GM23248 (cell line): ENCODE results near the gene SCAP. TPM values are rescaled to one million over a fixed set of nuclear protein-coding genes. Genes with fewer than 3 reads are reported as not detected.

Source experiments
- DNase-seq: peaks from one replicate; pipeline ENCODE4 v3.0.0-alpha.2; 2015
- H2AFZ ChIP-seq: fragments of 200-600 bp; sonication (generic); 2 replicates; pipeline ENCODE4 v1.6.1; 2016; ENCODE audit warnings: antibody characterized with exemption
- H3F3A ChIP-seq: fragments of 200-600 bp; sonication (generic); 2 replicates; pipeline ENCODE4 v1.6.1; 2016; ENCODE audit warnings: mild to moderate bottlenecking, antibody characterized with exemption, mixed run types; ENCODE audit not compliant: insufficient read depth
- H3K27ac ChIP-seq: fragments of 200-600 bp; sonication (generic); 2 replicates; pipeline ENCODE4 v1.5.1; 2016; ENCODE audit warnings: mild to moderate bottlenecking
- H3K27me3 ChIP-seq: fragments of 200-600 bp; sonication (generic); replicated peaks from 2 replicates; pipeline ENCODE4 v1.6.1; 2016; ENCODE audit warnings: mild to moderate bottlenecking; ENCODE audit not compliant: insufficient read depth
- H3K36me3 ChIP-seq: fragments of 200-600 bp; sonication (generic); 2 replicates; pipeline ENCODE4 v1.6.1; 2016; ENCODE audit warnings: low read depth, mild to moderate bottlenecking
- H3K4me1 ChIP-seq: fragments of 200-600 bp; sonication (generic); 2 replicates; pipeline ENCODE4 v1.6.1; 2016; ENCODE audit warnings: mild to moderate bottlenecking; ENCODE audit not compliant: insufficient read depth
- H3K4me2 ChIP-seq: fragments of 200-600 bp; sonication (generic); one replicate; pipeline ENCODE4 v1.6.1; 2016; ENCODE audit warnings: mild to moderate bottlenecking; ENCODE audit not compliant: unreplicated experiment
- H3K4me3 ChIP-seq: fragments of 200-600 bp; sonication (generic); 2 replicates; pipeline ENCODE4 v1.5.1; 2016; ENCODE audit warnings: mild to moderate bottlenecking
- H3K79me2 ChIP-seq: fragments of 200-600 bp; sonication (generic); 2 replicates; pipeline ENCODE4 v1.6.1; 2016; ENCODE audit warnings: mild to moderate bottlenecking; ENCODE audit not compliant: insufficient read depth
- H3K9ac ChIP-seq: fragments of 200-600 bp; sonication (generic); 2 replicates; pipeline ENCODE4 v1.6.1; 2016; ENCODE audit warnings: mild to moderate bottlenecking
- H3K9me2 ChIP-seq: fragments of 200-600 bp; sonication (generic); 2 replicates; pipeline ENCODE4 v1.6.1; 2016; ENCODE audit warnings: mixed run types, mild to moderate bottlenecking, moderate library complexity; ENCODE audit not compliant: insufficient read depth
- H3K9me3 ChIP-seq: fragments of 200-600 bp; sonication (generic); one replicate; pipeline ENCODE4 v1.6.1; 2017; ENCODE audit warnings: low read depth
- H4K20me1 ChIP-seq: fragments of 200-600 bp; sonication (generic); 2 replicates; pipeline ENCODE4 v1.6.0; 2016; ENCODE audit not compliant: insufficient read depth
- EZH2 ChIP-seq: fragments of 200-600 bp; sonication (generic); IDR thresholded peaks from 2 replicates; pipeline ENCODE4 v1.6.1; 2018; ENCODE audit warnings: antibody characterized with exemption, mild to moderate bottlenecking; ENCODE audit not compliant: insufficient read depth, poor library complexity, severe bottlenecking
- EZH2phosphoT487 ChIP-seq: fragments of 200-600 bp; sonication (generic); IDR thresholded peaks from 2 replicates; pipeline ENCODE4 v1.6.1; 2018; ENCODE audit warnings: antibody characterized with exemption, moderate library complexity, mild to moderate bottlenecking, low read depth; ENCODE audit not compliant: insufficient read depth
- WGBS, 2 experiments: methylation state at CpG; one replicate each; pipeline ENCODE4 v1.1.6; 2015 to 2017; ENCODE audit warnings: low lambda C conversion rate in 2 of 2, low coverage in 1 of 2; ENCODE audit errors: missing lambda C conversion rate in 2 of 2; 5-methylcytosine and 5-hydroxymethylcytosine counted together
- in situ Hi-C: fragments of 300-500 bp; cut with MboI; formaldehyde crosslinking; loops from 2 replicates; pipeline ENCODE4 v1.15.0; 2020
- polyA plus RNA-seq: library from polyadenylated mRNA; unstranded; fragments of >200 nt; fragmentation: Nextera tagmentation; extraction: Ambion mirVana; gene quantifications from 2 replicates; pipeline ENCODE4 v1.2.1, GENCODE V29; 2016
- total RNA-seq: library from RNA; depleted of rRNA; stranded (reverse); fragments of >200 nt; shearing (Covaris generic); gene quantifications from 2 replicates; pipeline ENCODE4 v1.2.3, GENCODE V29; 2014

The SCAP gene
- total and polyA plus RNA-seq, 2 experiments from 2014 or later, result 34.7 to 70.1 TPM

GRCh38 chr3:47478022-47478421 is 2.3 kb upstream of the SCAP start:
- no peaks in the 10 kb centered on the region for H4K20me1 ChIP-seq
- no peaks in the 10 kb centered on the region for H3K27me3 ChIP-seq
- peaks cover 28% of the 10 kb centered on the region for H3K79me2 ChIP-seq
- no peak overlapping the region for H3K4me3 ChIP-seq
- H3K9ac ChIP-seq, result no peak overlapping the region
- DNase-seq, result no peak
- no peak overlapping the region for H3K27ac ChIP-seq
- H3K4me2 ChIP-seq, result no peak overlapping the region
- H3F3A ChIP-seq, result peaks cover 9% of the 10 kb centered on the region; the same call in 1 of the 2 replicates
- no peak overlapping the region for H2AFZ ChIP-seq
- TF ChIP-seq EZH2phosphoT487, result no peak
- no peak for TF ChIP-seq EZH2
- no peaks in the 10 kb centered on the region for H3K9me2 ChIP-seq
- in situ Hi-C loops, result no loop called here
- H3K9me3 ChIP-seq, result no peaks in the 10 kb centered on the region
- H3K4me1 ChIP-seq, result peaks cover 4% of the 10 kb centered on the region
- H3K36me3 ChIP-seq, result no peaks in the 10 kb centered on the region

GRCh38 chr3:47476644-47477199 is 981 bp upstream of the SCAP start:
- Histone ChIP-seq H3K9ac (peak overlapping the region; percentile 82; the same call in 1 of the 2 replicates), H3K36me3 (no peaks in the 10 kb centered on the region), H3K4me1 (peaks cover 4% of the 10 kb centered on the region), H3F3A (peaks cover 9% of the 10 kb centered on the region; the same call in 1 of the 2 replicates), H3K27ac (no peak overlapping the region), H2AFZ (peak overlapping the region; percentile 92), H3K9me2 (no peaks in the 10 kb centered on the region), H4K20me1 (no peaks in the 10 kb centered on the region), H3K9me3 (no peaks in the 10 kb centered on the region), H3K79me2 (peaks cover 39% of the 10 kb centered on the region), H3K27me3 (no peaks in the 10 kb centered on the region), H3K4me3 (peak overlapping the region; percentile 92), H3K4me2 (peak overlapping the region; percentile 96)
- DNase-seq, result no peak
- 84 to 86% methylated on average over 11 of the region's 11 CpGs for WGBS, 2 experiments
- in situ Hi-C loops, result no loop called here
- no peak for TF ChIP-seq EZH2phosphoT487
- no peak for TF ChIP-seq EZH2

- TF ChIP-seq EZH2phosphoT487 (no peak), EZH2 (no peak)
- H3K9me3 ChIP-seq, result no peaks in the 10 kb centered on the region
- H4K20me1 ChIP-seq, result no peaks in the 10 kb centered on the region
- H2AFZ ChIP-seq, result peak overlapping the region; percentile 92
- no peak for DNase-seq
- in situ Hi-C loops, result no loop called here
- peak overlapping the region; percentile 96 for H3K4me2 ChIP-seq
- H3K27ac ChIP-seq, result peak overlapping the region; percentile 43
- no peaks in the 10 kb centered on the region for H3K27me3 ChIP-seq
- no peaks in the 10 kb centered on the region for H3K36me3 ChIP-seq
- H3K9ac ChIP-seq, result peak overlapping the region; percentile 82
- no peaks in the 10 kb centered on the region for H3K9me2 ChIP-seq
- H3K4me1 ChIP-seq, result peaks cover 4% of the 10 kb centered on the region
- 42 to 45% methylated on average over 5 of the region's 5 CpGs for WGBS, 2 experiments
- H3F3A ChIP-seq, result peaks cover 9% of the 10 kb centered on the region; the same call in 1 of the 2 replicates
- peak overlapping the region; percentile 92 for H3K4me3 ChIP-seq
- peaks cover 44% of the 10 kb centered on the region for H3K79me2 ChIP-seq
These were observed 537 bp upstream of the SCAP start for GRCh38 chr3:47476330-47476626.

- Histone ChIP-seq H3K4me3 (peak overlapping the region; percentile 92), H3F3A (peaks cover 9% of the 10 kb centered on the region; the same call in 1 of the 2 replicates), H3K27ac (peak overlapping the region; percentile 43), H3K9me2 (no peaks in the 10 kb centered on the region), H3K4me1 (peaks cover 4% of the 10 kb centered on the region), H2AFZ (peak overlapping the region; percentile 92), H3K79me2 (peaks cover 56% of the 10 kb centered on the region), H3K9ac (peak overlapping the region; percentile 82), H3K9me3 (no peaks in the 10 kb centered on the region), H3K27me3 (no peaks in the 10 kb centered on the region), H3K36me3 (no peaks in the 10 kb centered on the region), H3K4me2 (peak overlapping the region; percentile 96), H4K20me1 (no peaks in the 10 kb centered on the region)
- DNase-seq, result peak; percentile 69
- WGBS, 2 experiments, result 1% methylated on average over 24 of the region's 24 CpGs
- TF ChIP-seq EZH2, result no peak
- TF ChIP-seq EZH2phosphoT487, result no peak
- in situ Hi-C loops, result no loop called here
These were observed 642 bp downstream of the SCAP start for GRCh38 chr3:47475029-47475569.

- Histone ChIP-seq H4K20me1 (no peaks in the 10 kb centered on the region), H3F3A (peaks cover 9% of the 10 kb centered on the region; the same call in 1 of the 2 replicates), H3K9me2 (no peaks in the 10 kb centered on the region), H3K36me3 (no peaks in the 10 kb centered on the region), H2AFZ (no peak overlapping the region), H3K4me1 (peaks cover 4% of the 10 kb centered on the region), H3K4me2 (no peak overlapping the region), H3K79me2 (peaks cover 73% of the 10 kb centered on the region), H3K4me3 (no peak overlapping the region), H3K9me3 (no peaks in the 10 kb centered on the region), H3K9ac (no peak overlapping the region), H3K27ac (no peak overlapping the region), H3K27me3 (no peaks in the 10 kb centered on the region)
- in situ Hi-C loops, result no loop called here
- 82 to 85% methylated on average over 3 of the region's 3 CpGs for WGBS, 2 experiments
- TF ChIP-seq EZH2phosphoT487 (no peak), EZH2 (no peak)
- no peak for DNase-seq
These were observed 2.4 kb downstream of the SCAP start for GRCh38 chr3:47473391-47473790.
